K562 (cell line): ENCODE data around the gene ERICH2. TPM values are rescaled to one million over a fixed set of nuclear protein-coding genes. Genes with fewer than 3 reads are reported as not detected.

Experiments
- ATF7 ChIP-seq: fragments of 450-650 bp; IDR thresholded peaks from 2 replicates; pipeline ENCODE4 v1.7.1; 2014; ENCODE audit warnings: mild to moderate bottlenecking, moderate library complexity
- E2F4 ChIP-seq: sonication (generic); formaldehyde crosslinking; IDR thresholded peaks from 2 replicates; pipeline ENCODE4 v1.8.0; 2022; ENCODE audit warnings: mild to moderate bottlenecking, low read depth, missing genetic modification reagents
- ETV1 ChIP-seq: fragments of 450-650 bp; conservative IDR thresholded peaks from 2 replicates; pipeline ENCODE4 v1.6.1; 2016; ENCODE audit warnings: missing genetic modification characterization, control low read depth, low read depth, missing compliant biosample characterization
- FOSL1 ChIP-seq: fragments of 200-800 bp; sonication (Bioruptor generic); conservative IDR thresholded peaks from 2 replicates; pipeline ENCODE4 v1.6.1; 2016; ENCODE audit warnings: missing genetic modification characterization, missing compliant biosample characterization
- HNRNPK ChIP-seq: fragments of 200-400 bp; formaldehyde crosslinking; IDR thresholded peaks from one replicate; pipeline ENCODE4 v1.6.1; 2018; ENCODE audit warnings: mild to moderate bottlenecking, low read depth, low read length; ENCODE audit not compliant: poor library complexity, severe bottlenecking
- KAT7 ChIP-seq: sonication (generic); formaldehyde crosslinking; IDR thresholded peaks from 2 replicates; pipeline ENCODE4 v1.8.0; 2022; ENCODE audit warnings: missing genetic modification reagents, mild to moderate bottlenecking, borderline replicate concordance
- L3MBTL2 ChIP-seq: fragments of 450-650 bp; IDR thresholded peaks from 2 replicates; pipeline ENCODE4 v1.6.1; 2016; ENCODE audit warnings: mild to moderate bottlenecking, moderate library complexity
- NFE2 ChIP-seq: IDR thresholded peaks from 2 replicates; pipeline ENCODE4 v1.6.1; 2014; ENCODE audit warnings: antibody characterized with exemption, low read depth
- RB1 ChIP-seq: fragments of 450-650 bp; IDR thresholded peaks from 2 replicates; pipeline ENCODE4 v1.6.1; 2017; ENCODE audit warnings: low read depth, mild to moderate bottlenecking
- RFX7 ChIP-seq: fragments of 250-450 bp; sonication (Bioruptor Pico); IDR thresholded peaks from 2 replicates; pipeline ENCODE4 v1.5.1; 2021; ENCODE audit warnings: mild to moderate bottlenecking
- RNF2 ChIP-seq: sonication (generic); IDR thresholded peaks from 2 replicates; pipeline ENCODE4 v1.6.1; 2016
- SMAD2 ChIP-seq: fragments of 150-350 bp; IDR thresholded peaks from 2 replicates; pipeline ENCODE4 v1.6.1; 2014; ENCODE audit warnings: low read depth, mild to moderate bottlenecking, low read length
- SMARCA4 ChIP-seq: fragments of 450-650 bp; IDR thresholded peaks from 2 replicates; pipeline ENCODE4 v1.6.1; 2016
- TEAD1 ChIP-seq, 2 experiments: fragments of 450-650 bp in 1 of 2; sonication (generic) in 1 of 2; formaldehyde crosslinking; IDR thresholded peaks; 2 replicates each; pipeline versions ENCODE4 v1.4.0 to v1.8.0; 2020 to 2022; ENCODE audit warnings: mild to moderate bottlenecking in 2 of 2, missing genetic modification reagents in 1 of 2
- TRIM24 ChIP-seq, 2 experiments: fragments of 450-650 bp; IDR thresholded peaks; 2 replicates each; pipeline ENCODE4 v1.6.1; 2016
- ZBTB40 ChIP-seq, 2 experiments: fragments of 450-650 bp in 1 of 2; sonication (generic) in 1 of 2; formaldehyde crosslinking in 1 of 2; IDR thresholded peaks; 2 replicates each; pipeline versions ENCODE4 v1.7.1 to v1.9.0; 2016 to 2022; ENCODE audit warnings: inconsistent platforms in 1 of 2, mild to moderate bottlenecking in 1 of 2, missing genetic modification reagents in 1 of 2
- ZBTB7A ChIP-seq: IDR thresholded peaks from 2 replicates; pipeline ENCODE4 v1.6.1; 2011; ENCODE audit warnings: low read depth, mild to moderate bottlenecking, low read length, moderate library complexity, borderline replicate concordance; ENCODE audit not compliant: control insufficient read depth
- ZC3H8 ChIP-seq: fragments of 450-650 bp; IDR thresholded peaks from 2 replicates; pipeline ENCODE4 v1.6.1; 2017
- ZNF121 ChIP-seq: sonication (generic); formaldehyde crosslinking; conservative IDR thresholded peaks from 2 replicates; pipeline ENCODE4 v1.8.0; 2022; ENCODE audit warnings: missing genetic modification reagents
- polyA plus RNA-seq, 8 experiments: library from polyadenylated mRNA; depleted of rRNA in 4 of 8; stranded (reverse) in 5 of 8; unstranded in 3 of 8; fragments of >200 nt; fragmentation: Nextera tagmentation in 2 of 8; fragmentation: Illumina TruSeq in 1 of 8; extraction: Ambion mirVana in 2 of 8; extraction: Trizol in 1 of 8; gene quantifications; 2 replicates each; pipeline versions ENCODE4 v1.2.1 to v1.2.3, GENCODE V29; 2011 to 2014; ENCODE audit warnings: inconsistent platforms in 1 of 8, missing spikeins in 1 of 8
- total RNA-seq, 7 experiments: library from RNA; depleted of rRNA in 6 of 7; stranded (reverse); fragments of >200 nt in 6 of 7; fragmentation: Illumina TruSeq in 2 of 7; extraction: Trizol in 2 of 7; gene quantifications; 2 replicates each; pipeline versions ENCODE4 v1.2.1 to v1.2.3, GENCODE V29; 2011 to 2021; ENCODE audit warnings: low replicate concordance in 1 of 7
- TF ChIP-seq, protein P1 (sequence below): fragments of 450-650 bp; IDR thresholded peaks from 2 replicates; pipeline ENCODE4 v1.6.1; 2016; ENCODE audit warnings: antibody characterized with exemption

The ERICH2 gene
- total and polyA plus RNA-seq, 9 of the 15 experiments (the other 6 are each of a cell fraction or from before 2014, with no cell fraction given), result 0.85 to 2.4 (median 1.6) TPM

DNA sequence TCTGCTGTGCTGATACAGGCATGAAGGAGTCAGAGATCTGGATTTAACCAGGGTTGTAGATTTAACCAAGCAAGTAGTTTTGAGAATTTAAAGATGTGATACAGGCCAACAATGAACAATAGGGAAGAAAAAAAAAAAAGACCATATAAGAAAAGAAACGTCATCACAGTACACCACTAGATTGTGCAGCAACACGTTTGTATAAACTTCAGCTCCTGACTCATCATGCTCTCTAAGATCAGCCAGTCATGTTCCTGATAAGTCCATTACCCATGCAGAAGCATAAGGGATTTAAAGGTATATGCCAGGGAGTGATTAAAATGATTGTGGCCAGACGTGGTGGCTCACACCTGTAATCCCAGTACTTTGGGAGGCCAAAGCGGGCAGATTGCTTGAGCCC lies 22.3 kb upstream of the ERICH2 start (continued):
- TF ChIP-seq ZBTB40 (IDR thresholded peaks at IDR 0.05) (0 out of 2 replicates have a peak, but pooled peaks have one; percentile 19), ZBTB40 (CRISPR knock-in tag; IDR thresholded peaks at IDR 0.05) (no peak), ATF7 (peak; percentile 63; the same call in 1 of the 2 replicates), ZC3H8 (no peak), TRIM24 (IDR thresholded peaks at IDR 0.05) (peak in 1 of 2 experiments; percentile 38; a peak in 1 of 4 replicates), ETV1 (tag) (no peak), RNF2 (no peak), ZBTB7A (no peak), SMAD2 (no peak), SMARCA4 (peak; percentile 84), TEAD1 (CRISPR knock-in tag; IDR thresholded peaks at IDR 0.05) (no peak), FOSL1 (tag) (peak; percentile 91), L3MBTL2 (peak; percentile 32; the same call in 1 of the 2 replicates), E2F4 (CRISPR knock-in tag) (no peak), NFE2 (peak; percentile 82), KAT7 (CRISPR knock-in tag) (no peak), RB1 (no peak), ZNF121 (no peak), HNRNPK (no peak), RFX7 (no peak)
- TF ChIP-seq, protein P1, sequence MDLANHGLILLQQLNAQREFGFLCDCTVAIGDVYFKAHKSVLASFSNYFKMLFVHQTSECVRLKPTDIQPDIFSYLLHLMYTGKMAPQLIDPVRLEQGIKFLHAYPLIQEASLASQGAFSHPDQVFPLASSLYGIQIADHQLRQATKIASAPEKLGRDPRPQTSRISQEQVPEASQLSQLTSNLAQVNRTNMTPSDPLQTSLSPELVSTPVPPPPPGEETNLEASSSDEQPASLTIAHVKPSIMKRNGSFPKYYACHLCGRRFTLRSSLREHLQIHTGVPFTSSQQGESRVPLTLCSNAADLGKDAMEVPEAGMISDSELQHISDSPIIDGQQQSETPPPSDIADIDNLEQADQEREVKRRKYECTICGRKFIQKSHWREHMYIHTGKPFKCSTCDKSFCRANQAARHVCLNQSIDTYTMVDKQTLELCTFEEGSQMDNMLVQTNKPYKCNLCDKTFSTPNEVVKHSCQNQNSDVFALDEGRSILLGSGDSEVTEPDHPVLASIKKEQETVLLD, result no peak
